22Rv1 (cell line): ENCODE measurements around the gene MAN1A1.

Source experiments
- ZFX ChIP-seq: fragments of 450-650 bp; IDR thresholded peaks from 2 replicates; pipeline ENCODE4 v1.6.1; 2017; ENCODE audit warnings: antibody characterized with exemption, borderline replicate concordance
- TF ChIP-seq, protein P1 (sequence below): fragments of 450-650 bp; IDR thresholded peaks from 2 replicates; pipeline ENCODE4 v1.5.1; 2017; ENCODE audit warnings: mild to moderate bottlenecking

DNA sequence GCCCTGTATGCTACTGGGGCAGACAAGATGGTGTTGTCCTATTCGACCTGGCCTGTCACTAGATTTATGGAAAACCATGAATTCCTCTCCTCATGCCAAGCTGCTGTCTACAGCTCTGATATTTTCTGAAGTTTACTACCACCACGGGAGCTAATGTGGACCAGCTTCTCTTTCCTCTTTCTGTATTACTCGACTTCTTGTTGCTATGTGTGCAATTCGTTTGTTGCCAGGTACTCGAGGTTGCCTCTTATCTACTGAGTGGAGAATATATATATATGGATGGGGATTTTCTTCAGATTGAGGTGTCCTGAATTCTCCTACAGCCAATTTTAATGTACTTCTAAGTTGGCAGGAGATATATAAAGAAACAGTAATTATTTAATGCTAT is 34.7 kb downstream of the MAN1A1 start:
- TF ChIP-seq, protein P1, sequence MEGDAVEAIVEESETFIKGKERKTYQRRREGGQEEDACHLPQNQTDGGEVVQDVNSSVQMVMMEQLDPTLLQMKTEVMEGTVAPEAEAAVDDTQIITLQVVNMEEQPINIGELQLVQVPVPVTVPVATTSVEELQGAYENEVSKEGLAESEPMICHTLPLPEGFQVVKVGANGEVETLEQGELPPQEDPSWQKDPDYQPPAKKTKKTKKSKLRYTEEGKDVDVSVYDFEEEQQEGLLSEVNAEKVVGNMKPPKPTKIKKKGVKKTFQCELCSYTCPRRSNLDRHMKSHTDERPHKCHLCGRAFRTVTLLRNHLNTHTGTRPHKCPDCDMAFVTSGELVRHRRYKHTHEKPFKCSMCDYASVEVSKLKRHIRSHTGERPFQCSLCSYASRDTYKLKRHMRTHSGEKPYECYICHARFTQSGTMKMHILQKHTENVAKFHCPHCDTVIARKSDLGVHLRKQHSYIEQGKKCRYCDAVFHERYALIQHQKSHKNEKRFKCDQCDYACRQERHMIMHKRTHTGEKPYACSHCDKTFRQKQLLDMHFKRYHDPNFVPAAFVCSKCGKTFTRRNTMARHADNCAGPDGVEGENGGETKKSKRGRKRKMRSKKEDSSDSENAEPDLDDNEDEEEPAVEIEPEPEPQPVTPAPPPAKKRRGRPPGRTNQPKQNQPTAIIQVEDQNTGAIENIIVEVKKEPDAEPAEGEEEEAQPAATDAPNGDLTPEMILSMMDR = no peak
- TF ChIP-seq ZFX = no peak
